SW480 (cell line): Measurements from ENCODE around the gene SMYD4.

Experiments used
- DNase-seq: peaks from one replicate; pipeline ENCODE4 v3.0.0-alpha.2; 2016; ENCODE audit warnings: low spot score

SMYD4 gene

GRCh38 chr17:1730326-1731193 is 99.1 kb downstream of the SMYD4 start:
- DNase-seq: peak; percentile 42

GRCh38 chr17:1729966-1730325 is 99.8 kb downstream of the SMYD4 start:
- no peak for DNase-seq
